ENCODE results near the gene GPR139.

GPR139 gene

DNA sequence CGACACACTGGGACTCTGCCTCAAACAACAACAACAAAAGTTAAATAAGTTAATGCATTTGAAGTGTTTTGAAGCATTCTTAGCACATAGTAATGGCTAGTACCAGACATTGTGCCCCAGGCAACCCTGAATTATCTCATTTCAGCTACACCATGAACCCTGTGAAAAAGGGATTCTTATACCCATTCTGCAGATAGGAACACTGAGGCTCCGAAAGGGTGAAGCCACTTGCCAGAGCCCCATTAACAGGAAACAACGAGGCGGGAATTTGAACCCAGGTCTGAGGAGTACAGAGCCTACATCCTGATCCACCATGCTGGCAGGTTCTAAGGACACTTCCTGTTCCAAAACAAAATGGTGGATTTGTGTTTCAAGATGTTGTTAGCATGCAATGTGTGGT, 9.2 kb downstream of the GPR139 start:
- no peak for DNase-seq (ENCODE audit: low read depth, low spot score)
- H3K4me3 ChIP-seq (ENCODE audit: low read length) = no peak overlapping the region

- no peak for DNase-seq (ENCODE audit: low read depth, low spot score)
- H3K4me3 ChIP-seq (ENCODE audit: low read length) = no peak overlapping the region
Observed at GRCh38 chr16:20061132-20061531, 12.6 kb downstream of the GPR139 start.

DNA sequence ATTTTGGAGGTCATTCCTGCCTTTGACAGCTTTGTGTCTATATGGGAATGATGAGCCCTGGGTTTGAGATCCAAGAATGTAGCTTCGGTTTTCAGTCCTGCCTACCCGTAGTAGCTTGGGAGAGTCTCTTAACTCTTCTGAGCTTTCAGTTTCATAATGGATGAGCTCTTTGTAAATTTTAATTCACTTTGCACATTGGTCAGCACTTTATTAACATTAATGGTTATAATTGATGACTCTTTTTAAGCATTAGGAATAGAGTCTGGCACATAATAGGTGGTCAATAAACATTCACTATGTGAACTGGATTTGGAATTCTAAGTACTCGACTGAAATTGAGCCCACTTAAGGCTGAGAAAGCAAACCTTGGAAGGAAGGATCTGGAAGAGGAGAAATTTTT, 17.3 kb downstream of the GPR139 start:
- no peak overlapping the region for H3K4me3 ChIP-seq (ENCODE audit: low read length)
- no peak for DNase-seq (ENCODE audit: low read depth, low spot score)

- H3K4me3 ChIP-seq (ENCODE audit: low read length) = no peak overlapping the region
- DNase-seq (ENCODE audit: low read depth, low spot score) = no peak
Observed at GRCh38 chr16:20053336-20053735, 20.4 kb downstream of the GPR139 start.

GRCh38 chr16:20051611-20052010, 22.1 kb downstream of the GPR139 start:
- DNase-seq (ENCODE audit: low read depth, low spot score) = no peak
- no peak overlapping the region for H3K4me3 ChIP-seq (ENCODE audit: low read length)

GRCh38 chr16:20051147-20051546, 22.5 kb downstream of the GPR139 start:
- no peak overlapping the region for H3K4me3 ChIP-seq (ENCODE audit: low read length)
- no peak for DNase-seq (ENCODE audit: low read depth, low spot score)

DNA sequence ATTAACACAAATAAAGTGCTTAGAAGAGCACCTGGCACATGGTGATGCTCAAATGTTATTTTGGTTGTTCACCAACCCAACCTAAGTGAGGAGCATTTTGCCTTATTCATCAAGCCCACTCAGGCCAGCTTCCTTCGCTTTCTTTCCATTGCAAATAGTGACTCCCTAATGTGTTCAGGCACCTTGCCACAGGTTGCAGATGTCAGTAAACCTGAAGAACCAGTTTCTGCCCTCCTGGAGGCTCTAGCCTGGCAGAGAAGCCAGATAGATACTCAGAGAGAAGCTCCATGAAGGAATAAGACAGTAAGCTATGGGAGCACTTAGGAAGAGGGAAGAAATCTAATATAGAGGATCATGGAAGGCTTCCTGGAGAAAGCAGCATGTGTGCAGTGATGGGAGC, 23.9 kb downstream of the GPR139 start:
- no peak overlapping the region for H3K4me3 ChIP-seq (ENCODE audit: low read length)
- DNase-seq (ENCODE audit: low read depth, low spot score) = no peak

GRCh38 chr16:20045886-20046285, 27.8 kb downstream of the GPR139 start:
- no peak overlapping the region for H3K4me3 ChIP-seq (ENCODE audit: low read length)
- DNase-seq (ENCODE audit: low read depth, low spot score) = no peak

DNA sequence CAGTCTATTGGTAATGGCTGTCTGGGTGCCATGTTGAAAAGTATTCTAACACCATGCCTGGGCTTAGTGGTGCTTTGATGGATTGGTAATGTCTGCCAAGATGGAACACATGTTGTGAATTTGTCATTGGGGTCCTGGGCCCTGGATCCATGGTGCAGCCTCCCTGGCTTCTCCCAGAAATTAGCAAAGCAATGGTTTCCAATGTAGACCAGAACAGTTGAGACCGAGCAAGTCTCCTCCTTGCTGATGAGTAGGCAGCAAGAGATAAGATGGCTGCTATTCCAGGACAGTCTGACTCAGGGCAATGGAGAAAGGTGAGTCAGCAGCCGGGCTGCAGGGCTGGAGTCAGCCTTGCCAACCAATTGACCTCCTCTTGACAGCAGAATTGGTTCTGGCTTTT, 30.8 kb downstream of the GPR139 start:
- no peak for DNase-seq (ENCODE audit: low read depth, low spot score)

DNA sequence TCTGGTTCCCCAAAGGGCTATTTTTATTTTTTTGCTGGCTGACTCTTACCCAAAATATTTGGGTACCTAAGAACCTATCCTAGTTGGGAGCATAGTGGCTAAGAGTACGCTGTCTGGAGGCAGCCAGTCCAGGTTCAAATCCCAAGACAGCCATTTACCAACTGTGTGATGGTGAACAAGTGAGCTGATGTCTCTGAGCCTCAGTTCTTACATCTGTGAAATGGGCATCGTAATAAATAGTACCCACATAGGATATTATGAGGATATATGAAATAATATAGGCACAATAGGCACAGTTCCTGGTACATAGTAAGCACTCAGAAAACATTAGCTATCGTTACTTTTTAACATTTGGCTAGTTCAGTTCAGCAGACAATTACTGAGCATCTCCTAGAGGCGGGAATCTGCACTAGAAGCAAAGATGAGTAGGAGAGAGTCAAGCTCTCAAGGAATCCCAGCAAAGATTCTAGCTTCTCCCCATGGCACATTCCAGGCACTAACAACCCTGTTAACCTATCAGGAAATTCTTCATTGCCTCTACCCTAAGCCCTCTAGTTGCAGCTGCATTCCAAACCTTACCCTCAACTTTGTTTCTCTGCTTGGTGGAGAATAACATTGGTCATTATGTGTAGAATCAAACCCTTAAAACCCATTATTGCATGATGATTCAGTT, 31.6 kb downstream of the GPR139 start:
- DNase-seq (ENCODE audit: low read depth, low spot score) = no peak
- no peak overlapping the region for H3K4me3 ChIP-seq (ENCODE audit: low read length)

More for the DNA sequence above, 30.8 kb downstream of the GPR139 start:
- no peak overlapping the region for H3K4me3 ChIP-seq (ENCODE audit: low read length)

GRCh38 chr16:20040011-20040410, 33.7 kb downstream of the GPR139 start:
- H3K4me3 ChIP-seq (ENCODE audit: low read length) = no peak overlapping the region
- no peak for DNase-seq (ENCODE audit: low read depth, low spot score)

GRCh38 chr16:20029611-20030010, 44.1 kb downstream of the GPR139 start:
- no peak for DNase-seq (ENCODE audit: low read depth, low spot score)
- H3K4me3 ChIP-seq (ENCODE audit: low read length) = no peak overlapping the region

DNA sequence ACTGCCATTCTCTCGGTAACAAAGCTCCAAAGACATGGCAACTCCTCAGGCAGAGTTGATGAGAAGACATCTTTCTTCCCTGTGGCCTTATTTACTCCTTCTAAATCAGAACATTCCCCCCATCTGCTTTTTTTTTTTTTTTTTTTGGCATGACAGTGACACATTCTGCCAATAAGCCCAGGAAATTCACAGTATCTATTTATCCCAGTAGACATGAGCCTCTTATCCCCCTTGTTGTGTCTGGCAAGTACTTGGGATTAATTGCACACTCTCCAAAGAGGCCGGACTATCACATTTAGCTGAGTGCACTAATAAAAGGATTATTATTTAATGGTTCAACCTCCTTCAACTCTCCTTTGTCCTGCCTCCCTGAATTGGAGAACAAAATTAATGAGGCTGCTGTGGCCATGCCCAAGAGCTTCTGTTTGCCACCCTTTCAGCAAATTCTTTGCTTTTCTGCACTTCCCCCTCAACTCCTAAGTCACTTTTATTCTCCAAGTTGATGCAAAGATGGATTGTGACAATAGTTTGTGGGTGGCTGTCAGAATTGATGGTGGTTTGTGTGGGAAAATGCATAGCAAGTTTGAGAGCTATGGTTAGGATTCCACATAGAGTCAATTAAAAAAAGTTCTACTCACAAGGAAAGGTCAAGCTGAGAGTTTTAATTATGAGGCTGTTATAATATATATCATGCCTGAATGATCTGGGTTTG, 47.2 kb downstream of the GPR139 start:
- DNase-seq (ENCODE audit: low read depth, low spot score) = no peak
- H3K4me3 ChIP-seq (ENCODE audit: low read length) = no peak overlapping the region

GRCh38 chr16:20023190-20023589, 50.5 kb downstream of the GPR139 start:
- no peak overlapping the region for H3K4me3 ChIP-seq (ENCODE audit: low read length)
- DNase-seq (ENCODE audit: low read depth, low spot score) = peak; percentile 33

GRCh38 chr16:20020976-20021375, 52.7 kb downstream of the GPR139 start:
- no peak for DNase-seq (ENCODE audit: low read depth, low spot score)
- no peak overlapping the region for H3K4me3 ChIP-seq (ENCODE audit: low read length)

DNA sequence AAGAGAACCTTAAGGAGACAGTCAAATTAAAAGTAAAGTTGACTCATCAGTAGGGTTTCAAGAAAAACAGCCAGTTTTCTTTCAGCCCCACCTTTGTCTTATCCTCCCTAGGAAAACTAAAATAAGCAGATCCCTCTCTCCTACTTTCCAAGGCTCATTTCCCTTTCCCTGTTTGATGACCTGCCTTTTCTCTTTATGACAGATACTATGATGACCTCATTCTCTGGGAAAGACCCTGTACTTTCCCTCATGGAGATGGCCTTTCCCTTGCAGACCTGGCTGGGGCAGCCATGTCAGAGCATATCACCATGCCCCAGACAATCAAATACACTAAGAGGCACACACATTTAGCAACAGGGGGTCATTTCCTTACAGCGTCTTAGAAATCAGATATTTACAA, 53.6 kb downstream of the GPR139 start:
- no peak overlapping the region for H3K4me3 ChIP-seq (ENCODE audit: low read length)
- no peak for DNase-seq (ENCODE audit: low read depth, low spot score)

DNA sequence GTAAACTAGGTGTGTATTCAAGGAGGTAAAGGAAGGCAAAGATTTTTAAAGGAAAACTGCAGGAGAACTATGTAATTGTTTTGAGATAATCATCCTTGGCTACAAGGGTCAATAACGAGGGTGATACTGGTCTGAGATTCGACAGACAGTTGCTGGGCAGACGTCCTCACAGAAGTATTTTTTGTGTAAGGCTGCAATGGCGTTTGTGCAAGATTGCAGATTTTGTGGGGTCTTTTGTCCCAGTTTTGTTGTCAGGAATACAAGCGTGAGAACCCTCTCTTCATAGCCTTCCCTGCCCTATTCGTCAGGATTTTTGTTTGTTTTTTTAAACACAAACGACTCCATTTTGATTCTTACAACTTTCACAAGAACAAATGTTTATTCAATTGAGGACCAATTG, 57.5 kb downstream of the GPR139 start:
- H3K4me3 ChIP-seq (ENCODE audit: low read length) = no peak overlapping the region
- no peak for DNase-seq (ENCODE audit: low read depth, low spot score)

DNA sequence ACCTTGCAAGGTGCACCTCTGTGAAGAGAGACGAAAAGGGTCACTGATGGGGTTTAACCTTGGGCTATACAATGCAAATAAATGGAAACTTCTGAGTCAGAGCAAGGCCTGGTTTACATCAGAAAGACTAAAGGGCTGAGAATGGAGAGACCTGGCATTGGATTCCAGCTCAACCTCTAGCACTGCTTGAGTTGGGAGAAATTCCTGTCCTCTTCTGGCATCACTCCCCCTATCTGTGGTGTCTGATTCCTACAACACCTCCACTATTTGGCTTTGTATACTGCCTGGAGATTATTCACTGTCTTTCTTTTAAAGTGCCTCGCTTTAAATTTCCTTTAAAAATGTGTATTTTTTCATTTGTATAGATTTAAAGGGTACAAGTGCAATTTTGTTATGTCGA, 68.8 kb downstream of the GPR139 start:
- no peak overlapping the region for H3K4me3 ChIP-seq (ENCODE audit: low read length)
- no peak for DNase-seq (ENCODE audit: low read depth, low spot score)

GRCh38 chr16:20002936-20003335, 70.8 kb downstream of the GPR139 start:
- H3K4me3 ChIP-seq (ENCODE audit: low read length) = no peak overlapping the region
- no peak for DNase-seq (ENCODE audit: low read depth, low spot score)

DNA sequence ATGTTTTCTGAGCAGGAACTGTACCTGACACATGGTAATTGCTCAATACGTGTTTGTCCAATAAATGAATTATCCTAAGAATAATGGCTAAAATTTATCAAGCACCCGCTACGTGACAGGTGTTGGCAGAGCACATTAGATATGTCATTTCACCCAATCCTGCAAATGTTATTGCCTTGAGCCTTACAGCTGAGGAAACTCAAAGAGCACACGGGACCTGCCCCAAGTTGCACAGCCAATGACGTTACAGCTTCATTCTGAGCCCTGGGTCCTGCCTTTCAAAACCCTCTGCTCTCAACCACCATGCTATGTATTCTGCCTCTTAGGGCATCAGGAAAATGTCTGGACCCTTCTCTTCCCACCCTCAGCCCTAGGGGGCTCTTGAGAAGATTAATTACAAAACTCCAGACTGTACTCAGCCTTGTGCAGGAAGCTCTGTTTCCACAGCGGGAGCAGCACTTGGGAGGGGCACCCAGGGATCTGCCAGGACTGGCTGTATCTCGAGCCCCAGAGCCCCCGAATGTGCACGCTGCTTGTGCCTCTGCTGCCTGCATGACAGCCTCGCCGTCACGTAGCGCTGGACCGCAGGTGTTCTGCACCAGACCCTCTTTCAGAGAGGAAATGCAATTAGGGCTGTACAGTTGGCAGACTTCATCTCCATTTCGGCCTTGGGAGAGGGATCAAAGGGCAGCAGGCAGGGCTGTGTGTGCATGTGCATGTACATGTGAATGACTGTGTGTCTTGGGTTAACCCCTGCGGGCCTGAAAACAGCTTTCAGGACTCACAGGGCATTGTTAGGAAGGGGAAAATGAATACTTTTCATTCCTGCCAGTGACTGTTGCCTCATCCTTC, 71.6 kb downstream of the GPR139 start:
- no peak for DNase-seq (ENCODE audit: low read depth, low spot score)
- H3K4me3 ChIP-seq (ENCODE audit: low read length) = no peak overlapping the region

Measured in Jurkat, Clone E6-1 (cell line).